Activated CD8-positive, alpha-beta T cell treated with anti-CD3 and anti-CD28 coated beads for 36 hours (primary cell): Measurements from ENCODE around the gene SVIL. TPM values are rescaled to one million over a fixed set of nuclear protein-coding genes. Genes with fewer than 3 reads are reported as not detected.
"Not testable (repeated sequence)": the region's sequence is repeated elsewhere in the genome, so short reads cannot be mapped to it uniquely, and the experiment has no call there.

Source experiments
- ATAC-seq: fragments of 200-7000 bp; cut with Tn5 transposase; one replicate; pipeline ENCODE4 v1.10.0; 2021; ENCODE audit warnings: mild to moderate bottlenecking, moderate library complexity
- CTCF ChIA-PET: fragments of 350-600 bp; sonication (Branson Sonifier 250); formaldehyde crosslinking; loops from one replicate; lab custom pipeline; 2021; ENCODE audit warnings: antibody characterized with exemption; lab: Charles Lee
- POLR2A ChIA-PET: fragments of 350-600 bp; sonication (Branson Sonifier 250); formaldehyde crosslinking; loops from one replicate; lab custom pipeline; 2021; ENCODE audit warnings: antibody characterized with exemption; lab: Charles Lee
- DNase-seq: peaks from one replicate; pipeline ENCODE4 v3.0.0-alpha.2; 2020
- H3K27ac Mint-ChIP-seq: one replicate; pipeline ENCODE4 v1.8.0; 2021; ENCODE audit warnings: mild to moderate bottlenecking, mixed read lengths
- H3K27me3 Mint-ChIP-seq: one replicate; pipeline ENCODE4 v1.8.0; 2021; ENCODE audit warnings: mixed read lengths
- H3K36me3 Mint-ChIP-seq: one replicate; pipeline ENCODE4 v1.8.0; 2021; ENCODE audit warnings: low read depth, mixed read lengths
- H3K4me1 Mint-ChIP-seq: one replicate; pipeline ENCODE4 v1.8.0; 2021; ENCODE audit warnings: low read depth, mixed read lengths
- H3K4me3 Mint-ChIP-seq: one replicate; pipeline ENCODE4 v1.8.0; 2021; ENCODE audit warnings: mild to moderate bottlenecking, moderate library complexity, mixed read lengths
- H3K9me3 Mint-ChIP-seq: one replicate; pipeline ENCODE4 v1.8.0; 2021; ENCODE audit warnings: mixed read lengths
- CTCF ChIP-seq: fragments of 200-600 bp; IDR thresholded peaks from one replicate; pipeline ENCODE4 v1.8.0; 2022; ENCODE audit warnings: antibody characterized with exemption, mild to moderate bottlenecking
- intact Hi-C: fragments of 100-400 bp; cut with micrococcal nuclease; formaldehyde crosslinking; loops from one replicate; pipeline ENCODE4 v1.10.0; 2022
- total RNA-seq, 2 experiments: library from RNA; stranded (reverse); gene quantifications; one replicate each; pipeline ENCODE4 v1.2.3, GENCODE V29; 2021

The SVIL gene
- total RNA-seq, 2 experiments from 2014 or later = 7.9 to 8.9 TPM

GRCh38 chr10:29590915-29591650 lies 43.7 kb downstream of the SVIL start:
- Mint-ChIP-seq H3K4me1 (peaks cover 8% of the 10 kb centered on the region), H3K4me3 (peak overlapping the region; percentile 41), H3K9me3 (no peaks in the 10 kb centered on the region), H3K27me3 (no peaks in the 10 kb centered on the region), H3K27ac (peak overlapping the region; percentile 73), H3K36me3 (no peaks in the 10 kb centered on the region)
- ATAC-seq = no peak
- ChIA-PET CTCF (interaction anchor here (0.5 to 3.1 kb wide), 19 partner anchors 8 to 144 kb away, joined by 3 to 16 read pairs (median 3); no protein-coding TSS in a partner anchor), POLR2A (interaction anchor here (0.6 kb wide), 1 partner anchor 69 kb away, joined by 3 read pairs; no protein-coding TSS in a partner anchor)
- peak; percentile 63 for TF ChIP-seq CTCF
- intact Hi-C loops = no loop called here
- DNase-seq = no peak

- peaks cover 10% of the 10 kb centered on the region for H3K4me1 Mint-ChIP-seq
These were observed 45.9 kb downstream of the SVIL start for GRCh38 chr10:29588629-29589421.

GRCh38 chr10:29587750-29588628 lies 46.8 kb downstream of the SVIL start:
- H3K4me1 Mint-ChIP-seq = peaks cover 19% of the 10 kb centered on the region
- POLR2A ChIA-PET, ATAC-seq, H3K27ac Mint-ChIP-seq, H3K9me3 Mint-ChIP-seq, CTCF ChIA-PET, H3K27me3 Mint-ChIP-seq, H3K36me3 Mint-ChIP-seq, H3K4me3 Mint-ChIP-seq, DNase-seq, intact Hi-C loops: not testable (repeated sequence)

More at GRCh38 chr10:29588629-29589421, 45.9 kb downstream of the SVIL start:
- ChIA-PET CTCF (interaction anchor here (1.1 to 3.0 kb wide), 2 partner anchors 34 to 75 kb away, joined by 3 to 16 read pairs; no protein-coding TSS in a partner anchor), POLR2A (no interaction called here)
- no peak for TF ChIP-seq CTCF
- intact Hi-C loops = no loop called here
- no peaks in the 10 kb centered on the region for H3K9me3 Mint-ChIP-seq
- no peak overlapping the region for H3K27ac Mint-ChIP-seq
- no peak overlapping the region for H3K4me3 Mint-ChIP-seq
- no peaks in the 10 kb centered on the region for H3K27me3 Mint-ChIP-seq
- no peak for ATAC-seq
- H3K36me3 Mint-ChIP-seq = no peaks in the 10 kb centered on the region
- no peak for DNase-seq

GRCh38 chr10:29587102-29587749 lies 47.5 kb downstream of the SVIL start:
- H3K4me3 Mint-ChIP-seq, intact Hi-C loops, DNase-seq, H3K27me3 Mint-ChIP-seq, ATAC-seq, H3K27ac Mint-ChIP-seq, POLR2A ChIA-PET, H3K36me3 Mint-ChIP-seq, H3K9me3 Mint-ChIP-seq, CTCF ChIA-PET: not testable (repeated sequence)
- peaks cover 23% of the 10 kb centered on the region for H3K4me1 Mint-ChIP-seq

GRCh38 chr10:29586509-29586908 lies 48.3 kb downstream of the SVIL start:
- TF ChIP-seq CTCF = no peak
- Mint-ChIP-seq H3K27me3 (no peaks in the 10 kb centered on the region), H3K27ac (no peak overlapping the region), H3K4me1 (peaks cover 27% of the 10 kb centered on the region), H3K9me3 (no peaks in the 10 kb centered on the region), H3K36me3 (no peaks in the 10 kb centered on the region), H3K4me3 (no peak overlapping the region)
- ChIA-PET CTCF (no interaction called here), POLR2A (no interaction called here)
- intact Hi-C loops = no loop called here
- ATAC-seq = no peak
- no peak for DNase-seq
